ENCODE measurements around the gene CD63. TPM values are rescaled to one million over a fixed set of nuclear protein-coding genes. Genes with fewer than 3 reads are reported as not detected.
A peak's percentile ranks its signal among the peaks of the same experiment; 100 is the strongest.

Gene CD63
- total RNA-seq, 1 donor from 2014 or later: 1,317 TPM

GRCh38 chr12:55746913-55747231 is 18.1 kb upstream of the CD63 start:
- peaks cover 35% of the 10 kb centered on the region for H3K4me1 Mint-ChIP-seq (ENCODE audit: low read depth)
- TF ChIP-seq CTCF (IDR thresholded peaks at IDR 0.05): no peak
- H3K9me3 Mint-ChIP-seq (ENCODE audit: low read depth): no peaks in the 10 kb centered on the region
- DNase-seq (ENCODE audit: low spot score): no peak
- peaks cover 12% of the 10 kb centered on the region for H3K36me3 Mint-ChIP-seq (ENCODE audit: low read depth)
- no peaks in the 10 kb centered on the region for H3K27me3 Mint-ChIP-seq (ENCODE audit: low read depth)
- no peak overlapping the region for H3K4me3 Mint-ChIP-seq (ENCODE audit: unreplicated experiment)
- no peak overlapping the region for H3K27ac Mint-ChIP-seq (ENCODE audit: unreplicated experiment)

- DNase-seq (ENCODE audit: low spot score): no peak
- peaks cover 35% of the 10 kb centered on the region for H3K4me1 Mint-ChIP-seq (ENCODE audit: low read depth)
- peak overlapping the region; percentile 3 for H3K4me3 Mint-ChIP-seq (ENCODE audit: unreplicated experiment)
- no peaks in the 10 kb centered on the region for H3K9me3 Mint-ChIP-seq (ENCODE audit: low read depth)
- H3K36me3 Mint-ChIP-seq (ENCODE audit: low read depth): peaks cover 11% of the 10 kb centered on the region
- peak overlapping the region; percentile 59 for H3K27ac Mint-ChIP-seq (ENCODE audit: unreplicated experiment)
- TF ChIP-seq CTCF (IDR thresholded peaks at IDR 0.05): no peak
- no peaks in the 10 kb centered on the region for H3K27me3 Mint-ChIP-seq (ENCODE audit: low read depth)
Observed at GRCh38 chr12:55746174-55746912, 17.5 kb upstream of the CD63 start.

GRCh38 chr12:55745361-55746173 is 16.8 kb upstream of the CD63 start:
- no peak for DNase-seq (ENCODE audit: low spot score)
- Mint-ChIP-seq H3K9me3 (ENCODE audit: low read depth) (no peaks in the 10 kb centered on the region), H3K4me1 (ENCODE audit: low read depth) (peaks cover 35% of the 10 kb centered on the region), H3K4me3 (ENCODE audit: unreplicated experiment) (peak overlapping the region; percentile 89), H3K36me3 (ENCODE audit: low read depth) (peaks cover 7% of the 10 kb centered on the region), H3K27me3 (ENCODE audit: low read depth) (no peaks in the 10 kb centered on the region), H3K27ac (ENCODE audit: unreplicated experiment) (peak overlapping the region; percentile 71)
- no peak for TF ChIP-seq CTCF (IDR thresholded peaks at IDR 0.05)

- DNase-seq (ENCODE audit: low spot score): no peak
- Mint-ChIP-seq H3K4me1 (ENCODE audit: low read depth) (peaks cover 35% of the 10 kb centered on the region), H3K36me3 (ENCODE audit: low read depth) (peaks cover 4% of the 10 kb centered on the region), H3K9me3 (ENCODE audit: low read depth) (no peaks in the 10 kb centered on the region), H3K27me3 (ENCODE audit: low read depth) (no peaks in the 10 kb centered on the region), H3K27ac (ENCODE audit: unreplicated experiment) (peak overlapping the region; percentile 76), H3K4me3 (ENCODE audit: unreplicated experiment) (peak overlapping the region; percentile 89)
- TF ChIP-seq CTCF (IDR thresholded peaks at IDR 0.05): no peak
Observed at GRCh38 chr12:55744340-55745030, 15.7 kb upstream of the CD63 start.
